DND-41 (cell line): ENCODE results near the gene DNAAF5.
A peak's percentile ranks its signal among the peaks of the same experiment; 100 is the strongest.

Experiments used
- ATAC-seq: fragments of 200-7000 bp; cut with Tn5 transposase; 3 replicates; pipeline ENCODE4 v1.9.1; 2021; ENCODE audit warnings: low read depth; ENCODE audit not compliant: insufficient read depth
- DNase-seq: peaks from one replicate; pipeline ENCODE4 v3.0.0-alpha.2; 2020
- H2AFZ ChIP-seq: 2 replicates; pipeline ENCODE4 v1.6.0; 2012; ENCODE audit warnings: low read depth, low read length
- H3K27ac ChIP-seq: 2 replicates; pipeline ENCODE4 v1.5.1; 2012; ENCODE audit warnings: low read length, inconsistent platforms
- H3K27me3 ChIP-seq: fragments of 200-600 bp; sonication (generic); 2 replicates; pipeline ENCODE4 v1.6.0; 2012; ENCODE audit warnings: low read length, mild to moderate bottlenecking, inconsistent platforms; ENCODE audit not compliant: insufficient read depth, poor library complexity
- H3K36me3 ChIP-seq: 2 replicates; pipeline ENCODE4 v1.5.1; 2012; ENCODE audit warnings: low read length, inconsistent platforms; ENCODE audit not compliant: insufficient read depth
- H3K4me1 ChIP-seq: 2 replicates; pipeline ENCODE4 v1.5.1; 2012; ENCODE audit warnings: mild to moderate bottlenecking, low read length; ENCODE audit not compliant: insufficient read depth
- H3K4me2 ChIP-seq: 2 replicates; pipeline ENCODE4 v1.6.0; 2012; ENCODE audit warnings: mild to moderate bottlenecking, moderate library complexity, low read length, inconsistent platforms; ENCODE audit not compliant: insufficient read depth
- H3K4me3 ChIP-seq, 2 experiments: fragments of 200-600 bp in 1 of 2; shearing (Covaris generic) in 1 of 2; 2 replicates each; pipeline ENCODE4 v1.5.1; 2012 to 2016; ENCODE audit warnings: inconsistent platforms in 2 of 2, low read length in 2 of 2, mild to moderate bottlenecking in 2 of 2, low read depth in 1 of 2, moderate library complexity in 1 of 2
- H3K79me2 ChIP-seq: 2 replicates; pipeline ENCODE4 v1.6.0; 2012; ENCODE audit warnings: low read length, inconsistent platforms; ENCODE audit not compliant: insufficient read depth
- H3K9ac ChIP-seq: 2 replicates; pipeline ENCODE4 v1.6.0; 2012; ENCODE audit warnings: low read depth, mild to moderate bottlenecking, inconsistent platforms, low read length, moderate library complexity
- H3K9me3 ChIP-seq: 2 replicates; pipeline ENCODE4 v1.5.1; 2012; ENCODE audit warnings: low read length, moderate library complexity, mild to moderate bottlenecking, inconsistent platforms; ENCODE audit not compliant: insufficient read depth, severe bottlenecking
- H4K20me1 ChIP-seq: 2 replicates; pipeline ENCODE4 v1.6.0; 2012; ENCODE audit warnings: low read length; ENCODE audit not compliant: insufficient read depth
- CTCF ChIP-seq: IDR thresholded peaks from 2 replicates; pipeline ENCODE4 v1.5.1; 2012; ENCODE audit warnings: borderline replicate concordance, low read length, moderate library complexity, mild to moderate bottlenecking; ENCODE audit not compliant: poor library complexity, severe bottlenecking; ENCODE audit errors: extremely low read depth
- EZH2 ChIP-seq: IDR thresholded peaks from 3 replicates; pipeline ENCODE4 v1.6.1; 2012; ENCODE audit warnings: borderline replicate concordance, low read depth, mild to moderate bottlenecking, moderate library complexity, low read length, inconsistent platforms; ENCODE audit not compliant: severe bottlenecking

DNAAF5 gene

GRCh38 chr7:820341-820740 lies 93.8 kb downstream of the DNAAF5 start:
- no peak overlapping the region for H3K27ac ChIP-seq
- no peaks in the 10 kb centered on the region for H3K27me3 ChIP-seq
- no peak overlapping the region for H2AFZ ChIP-seq
- H3K9ac ChIP-seq, result no peak overlapping the region
- no peaks in the 10 kb centered on the region for H3K9me3 ChIP-seq
- ATAC-seq (no peak), DNase-seq (no peak)
- no peak for TF ChIP-seq EZH2
- TF ChIP-seq CTCF, result no peak
- peaks cover 74% of the 10 kb centered on the region for H4K20me1 ChIP-seq
- H3K4me1 ChIP-seq, result peaks cover 22% of the 10 kb centered on the region
- no peak overlapping the region for H3K4me3 ChIP-seq
- H3K79me2 ChIP-seq, result peaks cover 85% of the 10 kb centered on the region
- H3K36me3 ChIP-seq, result 0 out of 2 replicates have a peak, but pooled peaks cover 8% of the 10 kb centered on the region
- no peak overlapping the region for H3K4me2 ChIP-seq

- peaks cover 79% of the 10 kb centered on the region for H4K20me1 ChIP-seq
- H3K27me3 ChIP-seq, result no peaks in the 10 kb centered on the region
- no peak overlapping the region for H2AFZ ChIP-seq
- no peak overlapping the region for H3K9ac ChIP-seq
- H3K4me2 ChIP-seq, result no peak overlapping the region
- DNase-seq (no peak), ATAC-seq (no peak)
- no peak overlapping the region for H3K4me3 ChIP-seq
- TF ChIP-seq CTCF (no peak), EZH2 (no peak)
- peaks cover 18% of the 10 kb centered on the region for H3K4me1 ChIP-seq
- H3K79me2 ChIP-seq, result peaks cover 98% of the 10 kb centered on the region
- no peak overlapping the region for H3K27ac ChIP-seq
- H3K36me3 ChIP-seq, result peaks cover 11% of the 10 kb centered on the region; the same call in 1 of the 2 replicates
- H3K9me3 ChIP-seq, result no peaks in the 10 kb centered on the region
These were observed 95.2 kb downstream of the DNAAF5 start for GRCh38 chr7:821688-822087.

GRCh38 chr7:822692-823276 lies 96.3 kb downstream of the DNAAF5 start:
- TF ChIP-seq CTCF (peak; percentile 28), EZH2 (no peak)
- Histone ChIP-seq H3K9me3 (no peaks in the 10 kb centered on the region), H4K20me1 (peaks cover 76% of the 10 kb centered on the region), H3K27ac (no peak overlapping the region), H3K36me3 (peaks cover 11% of the 10 kb centered on the region; the same call in 1 of the 2 replicates), H2AFZ (no peak overlapping the region), H3K4me2 (no peak overlapping the region), H3K4me1 (peaks cover 10% of the 10 kb centered on the region), H3K9ac (no peak overlapping the region), H3K4me3 (no peak overlapping the region), H3K27me3 (no peaks in the 10 kb centered on the region), H3K79me2 (peaks cover 97% of the 10 kb centered on the region)
- no peak for ATAC-seq
- DNase-seq, result no peak

GRCh38 chr7:823649-824048 lies 97.2 kb downstream of the DNAAF5 start:
- H3K27me3 ChIP-seq, result no peaks in the 10 kb centered on the region
- peaks cover 97% of the 10 kb centered on the region for H3K79me2 ChIP-seq
- no peak overlapping the region for H3K9ac ChIP-seq
- ATAC-seq (no peak), DNase-seq (no peak)
- peaks cover 1% of the 10 kb centered on the region for H3K4me1 ChIP-seq
- TF ChIP-seq CTCF (no peak), EZH2 (no peak)
- no peak overlapping the region for H3K27ac ChIP-seq
- H3K4me3 ChIP-seq, result no peak overlapping the region
- no peak overlapping the region for H2AFZ ChIP-seq
- H4K20me1 ChIP-seq, result peaks cover 73% of the 10 kb centered on the region
- no peak overlapping the region for H3K4me2 ChIP-seq
- H3K36me3 ChIP-seq, result peaks cover 11% of the 10 kb centered on the region; the same call in 1 of the 2 replicates
- H3K9me3 ChIP-seq, result no peaks in the 10 kb centered on the region
